OCI-M2 (cell line): ENCODE results near the gene PTPN22.

Experiments used
- DNase-seq: peaks from one replicate; lab custom pipeline; 2025; ENCODE audit not compliant: unreplicated experiment; lab: John Stamatoyannopoulos, UW

The PTPN22 gene

GRCh38 chr1:113765306-113766230 lies 105.9 kb downstream of the PTPN22 start:
- no peak for DNase-seq
